SU-DHL-6 (cell line): ENCODE results near the gene FJX1.

Experiments
- EZH2phosphoT487 ChIP-seq: fragments of 200-600 bp; sonication (generic), shearing (Covaris generic); conservative IDR thresholded peaks from 2 replicates; pipeline ENCODE4 v1.6.1; 2018; ENCODE audit warnings: mild to moderate bottlenecking, antibody characterized with exemption, low read length, moderate library complexity, mixed read lengths
- TF ChIP-seq, protein P1 (sequence below): fragments of 200-600 bp; sonication (generic); IDR thresholded peaks from one replicate; pipeline ENCODE4 v1.5.1; 2017; ENCODE audit warnings: antibody characterized with exemption, mild to moderate bottlenecking, low read length, moderate library complexity; ENCODE audit not compliant: insufficient read depth, poor library complexity, severe bottlenecking

DNA sequence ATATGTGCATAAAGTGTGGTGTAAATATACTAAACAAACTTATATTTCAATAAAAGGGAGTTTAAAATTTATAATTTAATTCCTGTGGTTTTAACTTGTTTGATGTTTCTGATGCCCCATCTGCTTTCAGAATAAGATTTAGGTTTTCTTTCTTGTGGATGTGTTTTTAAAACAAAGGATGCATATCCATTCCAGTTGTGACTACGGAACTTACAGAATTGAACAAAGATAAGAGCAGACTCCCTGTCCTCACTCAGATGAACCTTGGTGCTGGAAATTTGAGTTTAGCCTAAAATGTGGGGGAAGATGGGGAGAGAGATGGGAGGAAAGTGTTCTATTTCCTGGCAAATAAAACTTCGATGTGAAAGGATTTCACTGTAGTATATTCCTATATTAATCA lies 2.5 kb downstream of the FJX1 start:
- TF ChIP-seq, protein P1, sequence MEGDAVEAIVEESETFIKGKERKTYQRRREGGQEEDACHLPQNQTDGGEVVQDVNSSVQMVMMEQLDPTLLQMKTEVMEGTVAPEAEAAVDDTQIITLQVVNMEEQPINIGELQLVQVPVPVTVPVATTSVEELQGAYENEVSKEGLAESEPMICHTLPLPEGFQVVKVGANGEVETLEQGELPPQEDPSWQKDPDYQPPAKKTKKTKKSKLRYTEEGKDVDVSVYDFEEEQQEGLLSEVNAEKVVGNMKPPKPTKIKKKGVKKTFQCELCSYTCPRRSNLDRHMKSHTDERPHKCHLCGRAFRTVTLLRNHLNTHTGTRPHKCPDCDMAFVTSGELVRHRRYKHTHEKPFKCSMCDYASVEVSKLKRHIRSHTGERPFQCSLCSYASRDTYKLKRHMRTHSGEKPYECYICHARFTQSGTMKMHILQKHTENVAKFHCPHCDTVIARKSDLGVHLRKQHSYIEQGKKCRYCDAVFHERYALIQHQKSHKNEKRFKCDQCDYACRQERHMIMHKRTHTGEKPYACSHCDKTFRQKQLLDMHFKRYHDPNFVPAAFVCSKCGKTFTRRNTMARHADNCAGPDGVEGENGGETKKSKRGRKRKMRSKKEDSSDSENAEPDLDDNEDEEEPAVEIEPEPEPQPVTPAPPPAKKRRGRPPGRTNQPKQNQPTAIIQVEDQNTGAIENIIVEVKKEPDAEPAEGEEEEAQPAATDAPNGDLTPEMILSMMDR: no peak
- no peak for TF ChIP-seq EZH2phosphoT487
